Neural cell (in vitro differentiated cells): ENCODE results near the gene NTNG1.

Experiments
- EP300 ChIP-seq: fragments of 450-650 bp; conservative IDR thresholded peaks from 2 replicates; pipeline ENCODE4 v1.6.1; 2014; ENCODE audit warnings: antibody characterized with exemption, mild to moderate bottlenecking, moderate library complexity; ENCODE audit not compliant: poor library complexity, severe bottlenecking
- EZH2 ChIP-seq: fragments of 200-600, 300-800 bp; shearing (Covaris generic), sonication (generic); IDR thresholded peaks from 2 replicates; pipeline ENCODE4 v1.6.1; 2014; ENCODE audit warnings: antibody characterized with exemption, low read length, borderline replicate concordance, mild to moderate bottlenecking; ENCODE audit not compliant: insufficient read depth, poor library complexity, severe bottlenecking
- MXI1 ChIP-seq: fragments of 450-650 bp; conservative IDR thresholded peaks from 2 replicates; pipeline ENCODE4 v1.6.1; 2014; ENCODE audit warnings: antibody characterized with exemption, mild to moderate bottlenecking; ENCODE audit not compliant: poor library complexity, severe bottlenecking
- POLR2AphosphoS5 ChIP-seq: IDR thresholded peaks from 2 replicates; pipeline ENCODE4 v1.6.1; 2012
- RAD21 ChIP-seq: fragments of 450-650 bp; conservative IDR thresholded peaks from 2 replicates; pipeline ENCODE4 v1.6.1; 2014; ENCODE audit warnings: antibody characterized with exemption, mild to moderate bottlenecking, moderate library complexity
- TAF1 ChIP-seq: IDR thresholded peaks from 2 replicates; pipeline ENCODE4 v1.6.1; 2012; ENCODE audit warnings: low read depth
- TF ChIP-seq, protein P1 (sequence below): fragments of 450-650 bp; IDR thresholded peaks from 2 replicates; pipeline ENCODE4 v1.5.1; 2014; ENCODE audit warnings: antibody characterized with exemption, mild to moderate bottlenecking, moderate library complexity; ENCODE audit not compliant: poor library complexity, severe bottlenecking
- TF ChIP-seq, protein P2 (sequence below): IDR thresholded peaks from 2 replicates; pipeline ENCODE4 v1.6.1; 2012; ENCODE audit warnings: borderline replicate concordance

DNA sequence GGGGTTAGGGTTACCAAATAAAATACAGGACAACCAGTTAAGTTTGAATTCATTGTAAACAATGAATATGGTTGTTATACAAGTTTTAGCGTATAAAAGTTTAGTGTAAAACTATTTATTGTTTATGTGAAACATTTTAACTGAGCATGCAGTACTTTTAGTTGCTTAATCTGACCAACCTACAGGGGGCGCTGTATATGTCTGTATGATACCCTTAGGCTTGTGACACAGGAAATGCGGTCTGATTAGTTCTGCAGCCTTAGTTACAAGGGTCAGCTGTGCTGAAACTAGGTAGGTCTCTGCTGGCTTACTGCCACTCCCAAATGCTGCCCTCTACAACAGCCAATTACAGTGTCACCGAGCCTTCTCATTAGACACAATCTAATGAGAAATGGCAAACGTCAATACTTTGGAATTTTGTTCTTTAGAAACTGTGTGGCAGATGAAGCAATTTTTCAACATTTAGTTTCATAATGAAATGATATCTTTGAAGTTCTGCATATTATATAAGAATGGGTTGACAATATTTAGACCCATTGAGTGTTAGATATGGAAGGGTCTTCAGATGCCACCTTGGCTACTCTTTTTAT lies 56.2 kb downstream of the NTNG1 start:
- TF ChIP-seq POLR2AphosphoS5: no peak
- TF ChIP-seq, protein P1, sequence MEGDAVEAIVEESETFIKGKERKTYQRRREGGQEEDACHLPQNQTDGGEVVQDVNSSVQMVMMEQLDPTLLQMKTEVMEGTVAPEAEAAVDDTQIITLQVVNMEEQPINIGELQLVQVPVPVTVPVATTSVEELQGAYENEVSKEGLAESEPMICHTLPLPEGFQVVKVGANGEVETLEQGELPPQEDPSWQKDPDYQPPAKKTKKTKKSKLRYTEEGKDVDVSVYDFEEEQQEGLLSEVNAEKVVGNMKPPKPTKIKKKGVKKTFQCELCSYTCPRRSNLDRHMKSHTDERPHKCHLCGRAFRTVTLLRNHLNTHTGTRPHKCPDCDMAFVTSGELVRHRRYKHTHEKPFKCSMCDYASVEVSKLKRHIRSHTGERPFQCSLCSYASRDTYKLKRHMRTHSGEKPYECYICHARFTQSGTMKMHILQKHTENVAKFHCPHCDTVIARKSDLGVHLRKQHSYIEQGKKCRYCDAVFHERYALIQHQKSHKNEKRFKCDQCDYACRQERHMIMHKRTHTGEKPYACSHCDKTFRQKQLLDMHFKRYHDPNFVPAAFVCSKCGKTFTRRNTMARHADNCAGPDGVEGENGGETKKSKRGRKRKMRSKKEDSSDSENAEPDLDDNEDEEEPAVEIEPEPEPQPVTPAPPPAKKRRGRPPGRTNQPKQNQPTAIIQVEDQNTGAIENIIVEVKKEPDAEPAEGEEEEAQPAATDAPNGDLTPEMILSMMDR: peak; percentile 13
- TF ChIP-seq TAF1: no peak
- no peak for TF ChIP-seq RAD21
- TF ChIP-seq EZH2: no peak
- TF ChIP-seq, protein P2, sequence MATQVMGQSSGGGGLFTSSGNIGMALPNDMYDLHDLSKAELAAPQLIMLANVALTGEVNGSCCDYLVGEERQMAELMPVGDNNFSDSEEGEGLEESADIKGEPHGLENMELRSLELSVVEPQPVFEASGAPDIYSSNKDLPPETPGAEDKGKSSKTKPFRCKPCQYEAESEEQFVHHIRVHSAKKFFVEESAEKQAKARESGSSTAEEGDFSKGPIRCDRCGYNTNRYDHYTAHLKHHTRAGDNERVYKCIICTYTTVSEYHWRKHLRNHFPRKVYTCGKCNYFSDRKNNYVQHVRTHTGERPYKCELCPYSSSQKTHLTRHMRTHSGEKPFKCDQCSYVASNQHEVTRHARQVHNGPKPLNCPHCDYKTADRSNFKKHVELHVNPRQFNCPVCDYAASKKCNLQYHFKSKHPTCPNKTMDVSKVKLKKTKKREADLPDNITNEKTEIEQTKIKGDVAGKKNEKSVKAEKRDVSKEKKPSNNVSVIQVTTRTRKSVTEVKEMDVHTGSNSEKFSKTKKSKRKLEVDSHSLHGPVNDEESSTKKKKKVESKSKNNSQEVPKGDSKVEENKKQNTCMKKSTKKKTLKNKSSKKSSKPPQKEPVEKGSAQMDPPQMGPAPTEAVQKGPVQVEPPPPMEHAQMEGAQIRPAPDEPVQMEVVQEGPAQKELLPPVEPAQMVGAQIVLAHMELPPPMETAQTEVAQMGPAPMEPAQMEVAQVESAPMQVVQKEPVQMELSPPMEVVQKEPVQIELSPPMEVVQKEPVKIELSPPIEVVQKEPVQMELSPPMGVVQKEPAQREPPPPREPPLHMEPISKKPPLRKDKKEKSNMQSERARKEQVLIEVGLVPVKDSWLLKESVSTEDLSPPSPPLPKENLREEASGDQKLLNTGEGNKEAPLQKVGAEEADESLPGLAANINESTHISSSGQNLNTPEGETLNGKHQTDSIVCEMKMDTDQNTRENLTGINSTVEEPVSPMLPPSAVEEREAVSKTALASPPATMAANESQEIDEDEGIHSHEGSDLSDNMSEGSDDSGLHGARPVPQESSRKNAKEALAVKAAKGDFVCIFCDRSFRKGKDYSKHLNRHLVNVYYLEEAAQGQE: no peak
- TF ChIP-seq EP300: no peak
- TF ChIP-seq MXI1: no peak
